ENCODE results near the gene LGALS7.

Gene LGALS7

DNA sequence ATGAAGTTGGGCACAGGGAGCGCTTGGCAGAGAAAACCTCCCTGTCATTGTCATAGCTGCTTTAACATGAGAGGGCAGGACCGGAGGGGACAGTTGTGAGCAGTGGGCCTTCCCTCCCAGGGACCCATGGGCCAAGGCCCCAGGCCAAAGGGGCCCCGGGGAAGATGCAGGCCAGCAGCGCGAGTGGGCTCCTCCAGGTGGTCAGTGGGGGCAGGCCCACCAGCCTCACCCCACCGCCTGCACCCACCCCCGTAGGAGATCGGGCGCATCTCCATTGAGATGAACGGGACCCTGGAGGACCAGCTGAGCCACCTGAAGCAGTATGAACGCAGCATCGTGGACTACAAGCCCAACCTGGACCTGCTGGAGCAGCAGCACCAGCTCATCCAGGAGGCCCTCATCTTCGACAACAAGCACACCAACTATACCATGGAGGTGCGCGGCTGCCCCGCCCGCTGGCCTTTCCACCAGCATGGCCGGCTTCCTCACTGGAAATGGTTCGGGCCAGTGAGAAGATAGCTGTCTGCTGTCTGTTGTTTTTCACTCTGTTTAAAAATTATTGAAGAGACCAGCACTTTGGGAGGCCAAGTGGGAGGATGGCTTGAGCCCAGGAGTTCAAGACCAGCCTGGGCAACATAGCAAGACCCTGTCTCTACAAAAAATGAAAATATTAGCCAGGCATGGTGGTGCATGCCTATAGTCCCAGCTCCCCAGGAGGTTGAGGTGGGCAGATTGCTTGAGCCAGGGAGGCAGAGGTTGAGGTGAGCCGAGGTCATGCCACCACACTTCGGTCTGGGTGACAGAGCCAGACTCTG, 47.6 kb downstream of the LGALS7 start:
- no peak for DNase-seq

DNA sequence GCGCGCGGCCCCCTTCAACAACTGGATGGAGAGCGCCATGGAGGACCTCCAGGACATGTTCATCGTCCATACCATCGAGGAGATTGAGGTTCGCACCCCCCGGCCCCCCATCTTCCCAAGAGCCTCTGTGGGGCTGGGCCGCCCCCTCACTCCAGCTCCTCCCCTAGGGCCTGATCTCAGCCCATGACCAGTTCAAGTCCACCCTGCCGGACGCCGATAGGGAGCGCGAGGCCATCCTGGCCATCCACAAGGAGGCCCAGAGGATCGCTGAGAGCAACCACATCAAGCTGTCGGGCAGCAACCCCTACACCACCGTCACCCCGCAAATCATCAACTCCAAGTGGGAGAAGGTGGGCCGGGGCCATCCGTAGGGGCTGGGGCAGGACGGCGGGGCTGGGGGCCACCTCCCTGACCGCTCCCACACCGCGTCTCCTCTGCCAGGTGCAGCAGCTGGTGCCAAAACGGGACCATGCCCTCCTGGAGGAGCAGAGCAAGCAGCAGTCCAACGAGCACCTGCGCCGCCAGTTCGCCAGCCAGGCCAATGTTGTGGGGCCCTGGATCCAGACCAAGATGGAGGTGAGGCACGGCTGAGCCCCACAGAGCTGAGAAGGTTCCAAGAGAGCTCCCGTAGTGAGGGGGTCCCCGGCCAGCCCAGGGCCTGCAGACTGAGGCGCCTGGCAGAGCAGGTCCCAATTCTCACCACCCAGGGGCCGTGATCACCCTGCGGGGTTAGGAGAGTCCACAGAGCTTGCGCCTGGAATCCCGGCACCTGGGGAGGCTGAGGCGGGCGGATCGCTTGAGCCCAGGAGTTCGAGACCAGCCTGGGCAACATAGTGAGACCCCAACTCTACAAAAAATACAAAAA, 49.1 kb downstream of the LGALS7 start:
- no peak for DNase-seq

DNA sequence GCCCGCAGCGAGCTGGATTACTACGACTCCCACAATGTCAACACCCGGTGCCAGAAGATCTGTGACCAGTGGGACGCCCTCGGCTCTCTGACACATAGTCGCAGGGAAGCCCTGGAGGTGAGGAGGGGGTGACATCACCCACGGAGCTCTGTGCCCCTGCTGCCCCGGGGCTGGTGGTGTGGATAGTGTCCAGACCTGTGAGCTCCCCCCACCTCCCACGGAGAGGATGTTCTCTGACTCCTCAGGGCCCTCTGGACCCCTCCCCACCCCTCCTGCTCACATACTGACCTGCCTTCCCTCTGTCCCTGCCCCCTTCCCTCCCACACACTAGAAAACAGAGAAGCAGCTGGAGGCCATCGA, 49.7 kb downstream of the LGALS7 start:
- DNase-seq = no peak

DNA sequence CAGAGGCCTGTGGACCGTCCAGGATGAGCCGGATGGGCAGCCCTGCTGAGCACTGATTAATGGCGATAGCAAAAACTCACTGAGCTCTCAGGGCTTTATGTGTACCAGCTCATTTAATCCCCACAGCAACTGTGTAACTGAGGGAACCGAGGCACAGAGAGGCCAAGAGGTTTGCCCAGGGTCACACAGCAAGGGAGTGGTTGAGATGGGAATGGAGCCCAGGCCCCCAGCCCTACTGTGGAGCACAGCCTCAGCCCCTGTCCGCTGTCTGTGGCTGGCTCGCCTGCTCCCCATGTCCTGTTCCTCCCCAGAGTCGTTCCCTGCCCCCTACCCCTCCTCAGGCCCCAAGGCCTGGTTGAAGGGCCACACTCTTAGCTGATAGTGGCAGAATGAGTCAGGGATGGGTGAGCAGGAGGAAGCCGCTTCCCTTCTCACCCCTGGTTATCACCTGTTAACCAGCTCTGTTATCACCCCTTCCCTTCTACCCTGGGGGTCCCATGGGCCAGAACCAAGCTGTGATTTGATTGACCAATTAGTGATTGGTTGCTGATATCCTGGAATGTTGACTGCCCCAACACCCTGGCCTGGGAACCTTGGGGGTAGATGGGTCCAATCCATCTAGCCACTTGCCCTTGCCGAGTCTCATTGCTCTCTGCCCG, 50.2 kb downstream of the LGALS7 start:
- no peak for DNase-seq

DNA sequence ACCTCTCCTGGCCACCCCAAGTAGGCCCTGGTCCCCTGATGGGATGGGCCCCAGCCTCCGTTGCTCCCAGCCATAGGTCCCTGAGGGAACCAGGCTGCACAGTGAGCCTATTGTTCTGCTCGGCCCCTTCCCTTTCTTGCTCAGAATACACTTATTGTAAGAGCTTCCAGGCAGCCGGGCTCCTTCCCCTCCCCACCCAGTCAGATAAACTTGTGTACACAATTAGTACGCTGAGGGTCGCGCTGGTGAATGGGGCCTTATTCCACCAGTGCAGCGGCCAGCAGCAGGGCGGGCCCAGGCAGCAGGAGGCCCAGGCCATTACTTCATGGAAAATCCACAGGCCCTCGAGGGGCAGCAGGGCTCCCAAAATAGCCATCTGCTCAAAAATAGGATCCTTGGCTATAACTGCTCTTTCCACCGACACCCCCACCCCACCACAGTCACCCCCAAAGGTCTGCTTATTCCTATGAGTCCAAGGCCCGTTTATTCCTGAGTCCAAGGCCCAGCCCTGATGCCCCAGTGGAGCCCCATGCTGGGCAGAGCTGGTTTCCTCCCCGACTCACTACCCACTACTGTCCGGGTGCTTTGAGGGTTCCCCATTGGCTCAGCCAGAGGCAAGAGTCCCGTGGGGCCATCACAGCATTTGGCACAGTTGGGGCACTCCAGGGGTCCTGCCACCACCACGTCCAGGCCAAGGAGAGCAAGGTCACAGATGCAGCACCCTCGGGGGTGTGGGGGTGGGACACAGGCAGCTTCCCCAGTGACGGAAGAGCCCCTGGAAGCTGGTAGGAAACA, 51.1 kb downstream of the LGALS7 start:
- DNase-seq = no peak

DNA sequence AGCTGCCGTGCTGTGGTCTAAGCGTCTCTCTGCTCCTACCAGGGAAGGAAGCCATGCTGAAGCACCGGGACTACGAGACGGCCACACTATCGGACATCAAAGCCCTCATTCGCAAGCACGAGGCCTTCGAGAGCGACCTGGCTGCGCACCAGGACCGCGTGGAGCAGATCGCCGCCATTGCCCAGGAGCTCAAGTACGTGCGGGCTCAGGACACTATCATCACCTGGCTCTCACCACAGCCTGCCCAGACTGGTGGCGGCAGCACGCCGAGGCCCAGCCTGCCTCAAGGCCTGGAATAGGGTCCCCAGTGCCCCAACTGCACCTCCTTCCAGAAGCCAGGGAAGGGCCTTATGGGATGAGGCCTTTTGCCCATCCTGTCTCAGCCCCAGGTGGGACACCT, 51.8 kb downstream of the LGALS7 start:
- no peak for DNase-seq
